ENCODE measurements around the gene BLOC1S6. TPM values are rescaled to one million over a fixed set of nuclear protein-coding genes. Genes with fewer than 3 reads are reported as not detected.

Gene BLOC1S6
- total and polyA plus RNA-seq, 2 of the 8 experiments (the other 6 are each of a cell fraction or from before 2014, with no cell fraction given), result 4.5 to 28.8 TPM

- H3K18ac ChIP-seq (ENCODE audit: extremely low read depth, low read length), result no peak overlapping the region
- H3K14ac ChIP-seq (ENCODE audit: insufficient read length), result no peak overlapping the region
- H3K36me3 ChIP-seq (ENCODE audit: control insufficient read depth in 2 of 4, insufficient read depth in 4 of 4, low read length in 3 of 4), result no peaks in the 10 kb centered on the region
- H2BK20ac ChIP-seq (ENCODE audit: low read length), result no peak overlapping the region
- peaks cover 0 to 3% (median 0%) of the 10 kb centered on the region in 4 experiments; a peak in 2 of 7 replicates for H3K27me3 ChIP-seq (replicated peaks in 1 of 4; ENCODE audit: control insufficient read depth in 3 of 4, extremely low read depth in 1 of 4, insufficient read depth in 3 of 4, low read length in 3 of 4)
- H4K20me1 ChIP-seq (replicated peaks in 1 of 2; ENCODE audit: control insufficient read depth in 1 of 2, insufficient read depth in 2 of 2, low read length in 2 of 2), result no peaks in the 10 kb centered on the region
- H2BK15ac ChIP-seq (ENCODE audit: low read length), result no peak overlapping the region
- no peak overlapping the region for H3K4ac ChIP-seq (replicated peaks; ENCODE audit: insufficient read length, low read depth, low read length)
- no peak overlapping the region for H3K9ac ChIP-seq (replicated peaks in 1 of 4; ENCODE audit: extremely low read depth in 1 of 4, low read depth in 3 of 4, low read length in 3 of 4)
- FAIRE-seq (no peak), DNase-seq (ENCODE audit: low read depth in 1 of 2, low spot score in 2 of 2) (no peak)
- CTCF ChIA-PET (ENCODE audit: partially characterized antibody), result interaction anchor here (1.2 to 1.8 kb wide), 2 partner anchors 18 to 27 kb away, joined by 3 to 7 read pairs; no protein-coding TSS in a partner anchor
- no peaks in the 10 kb centered on the region for H3K79me1 ChIP-seq (ENCODE audit: low read depth, low read length)
- POLR2A ChIA-PET (ENCODE audit: partially characterized antibody), result no interaction called here
- no peak overlapping the region for H3K4me2 ChIP-seq (ENCODE audit: insufficient read depth in 1 of 2, low read depth in 2 of 2, low read length in 2 of 2)
- H4K5ac ChIP-seq (ENCODE audit: insufficient read length, low read depth, low read length), result no peak overlapping the region
- H3K56ac ChIP-seq (replicated peaks; ENCODE audit: insufficient read length, low read depth, low read length), result no peak overlapping the region
- no peak overlapping the region for H2BK120ac ChIP-seq (replicated peaks; ENCODE audit: low read depth, low read length)
- no peak overlapping the region for H2AK5ac ChIP-seq (ENCODE audit: low read depth, low read length)
- no peaks in the 10 kb centered on the region for H3K4me1 ChIP-seq (replicated peaks in 1 of 4; ENCODE audit: control insufficient read depth in 3 of 4, insufficient read depth in 4 of 4, low read length in 3 of 4)
- H3K9me3 ChIP-seq (ENCODE audit: insufficient read depth in 2 of 2, low read depth in 1 of 2, low read length in 1 of 2), result no peaks in the 10 kb centered on the region; a peak in 1 of 4 replicates
- H3K23ac ChIP-seq (ENCODE audit: insufficient read length), result no peak overlapping the region
- H2BK12ac ChIP-seq (ENCODE audit: low read depth, low read length), result no peak overlapping the region
- H2AFZ ChIP-seq (ENCODE audit: low read length), result no peak overlapping the region
- WGBS, 2 experiments (ENCODE audit: extremely low coverage in 1 of 2, insufficient coverage in 1 of 2, insufficient read length in 1 of 2, insufficient replicate concordance in 2 of 2, low coverage in 1 of 2, low lambda C conversion rate in 2 of 2, missing lambda C conversion rate in 1 of 2), result 58% methylated on average over 3 of the region's 3 CpGs; no CpG with 5 or more reads in 1 of the 2 experiments
- H3K4me3 ChIP-seq (ENCODE audit: extremely low read depth in 1 of 4, insufficient read depth in 2 of 4, low read depth in 3 of 4, low read length in 4 of 4), result no peak overlapping the region
- H4K91ac ChIP-seq (replicated peaks; ENCODE audit: insufficient read length, low read length), result no peak overlapping the region
- no peak overlapping the region for H3K27ac ChIP-seq (ENCODE audit: low read depth, low read length)
- H2BK5ac ChIP-seq (ENCODE audit: low read depth, low read length), result no peak overlapping the region
- H3K79me2 ChIP-seq (ENCODE audit: control insufficient read depth in 1 of 2, insufficient read depth in 2 of 2, low read length in 2 of 2), result no peaks in the 10 kb centered on the region
- H4K8ac ChIP-seq (ENCODE audit: extremely low read depth, insufficient read depth, low read length), result no peak overlapping the region
- no peaks in the 10 kb centered on the region for H3K23me2 ChIP-seq (ENCODE audit: low read depth, low read length)
- TF ChIP-seq NANOG (IDR thresholded peaks at IDR 0.05; ENCODE audit: insufficient read depth, low read depth, low read length, poor library complexity, severe bottlenecking) (no peak), POLR2A (IDR thresholded peaks at IDR 0.05; ENCODE audit: control extremely low read depth in 1 of 2, low read depth in 2 of 2, low read length in 2 of 2) (no peak), CHD1 (IDR thresholded peaks at IDR 0.05; ENCODE audit: low read depth, low read length) (no peak), EGR1 (IDR thresholded peaks at IDR 0.05; ENCODE audit: borderline replicate concordance, low read depth, low read length) (no peak), ZNF274 (IDR thresholded peaks at IDR 0.05; ENCODE audit: borderline replicate concordance, extremely low read depth, low read length) (no peak), RNF2 (IDR thresholded peaks at IDR 0.05; ENCODE audit: borderline replicate concordance, low read depth, low read length, missing control alignments, poor library complexity, severe bottlenecking) (no peak), BACH1 (IDR thresholded peaks at IDR 0.05; ENCODE audit: low read length) (no peak), MAFK (IDR thresholded peaks at IDR 0.05; ENCODE audit: low read depth, low read length) (no peak), CBX8 (IDR thresholded peaks at IDR 0.05; ENCODE audit: borderline replicate concordance, low read depth, low read length) (no peak), SIX5 (IDR thresholded peaks at IDR 0.05; ENCODE audit: low read depth, low read length) (no peak), MAX (IDR thresholded peaks at IDR 0.05) (no peak), TBP (IDR thresholded peaks at IDR 0.05; ENCODE audit: low read depth, low read length) (no peak), POU5F1 (IDR thresholded peaks at IDR 0.05; ENCODE audit: low read depth, low read length) (no peak)
Measured at GRCh38 chr15:45555934-45556608, 31.1 kb upstream of the BLOC1S6 start.

All from H1 (cell line).